NCI-H1092 (cell line): ENCODE data around the gene DHRS13.
"Not testable (repeated sequence)": the region's sequence is repeated elsewhere in the genome, so short reads cannot be mapped to it uniquely, and the experiment has no call there.

ENCODE experiments used
- DNase-seq: peaks from one replicate; lab custom pipeline; 2025; lab: John Stamatoyannopoulos, UW

Gene DHRS13

GRCh38 chr17:28903546-28903841 lies 615 bp upstream of the DHRS13 start:
- not testable (repeated sequence) for DNase-seq

GRCh38 chr17:28901866-28902818 lies 737 bp downstream of the DHRS13 start:
- DNase-seq = peak; percentile 26

GRCh38 chr17:28900986-28901726 lies 1.7 kb downstream of the DHRS13 start:
- no peak for DNase-seq

- no peak for DNase-seq
Measured at GRCh38 chr17:28899212-28899815, 3.6 kb downstream of the DHRS13 start.

- DNase-seq = no peak
Measured at GRCh38 chr17:28898527-28898955, 4.3 kb downstream of the DHRS13 start.

- DNase-seq = no peak
Measured at GRCh38 chr17:28897769-28898526, 4.9 kb downstream of the DHRS13 start.

- DNase-seq = peak; percentile 32
Measured at GRCh38 chr17:28896884-28897768, 5.8 kb downstream of the DHRS13 start, which contains the start of gene FLOT2. FLOT2 (minus strand) TSS chr17:28897733; CDS start chr17:28897574, 159 bp downstream.

- no peak for DNase-seq
Measured at GRCh38 chr17:28896491-28896883, 6.4 kb downstream of the DHRS13 start.

GRCh38 chr17:28895794-28896447 lies 7.0 kb downstream of the DHRS13 start:
- no peak for DNase-seq

- not testable (repeated sequence) for DNase-seq
Measured at GRCh38 chr17:28893248-28894183, 9.4 kb downstream of the DHRS13 start.

GRCh38 chr17:28892024-28892423 lies 10.9 kb downstream of the DHRS13 start:
- no peak for DNase-seq

GRCh38 chr17:28891201-28891600 lies 11.7 kb downstream of the DHRS13 start:
- DNase-seq = no peak

- DNase-seq = no peak
Measured at GRCh38 chr17:28889996-28890395, 12.9 kb downstream of the DHRS13 start.

- DNase-seq = no peak
Measured at GRCh38 chr17:28888832-28889231, 14.0 kb downstream of the DHRS13 start.

GRCh38 chr17:28887871-28888471 lies 14.9 kb downstream of the DHRS13 start:
- DNase-seq = no peak

- no peak for DNase-seq
Measured at GRCh38 chr17:28885951-28886350, 16.9 kb downstream of the DHRS13 start.

- no peak for DNase-seq
Measured at GRCh38 chr17:28885363-28885762, 17.5 kb downstream of the DHRS13 start.

GRCh38 chr17:28883967-28884702 lies 18.7 kb downstream of the DHRS13 start:
- DNase-seq = no peak
